H9 (cell line): Measurements from ENCODE around the gene MAD1L1. TPM values are rescaled to one million over a fixed set of nuclear protein-coding genes. Genes with fewer than 3 reads are reported as not detected.

Experiments
- DNase-seq: peaks from one replicate; pipeline ENCODE4 v3.0.0-alpha.2; 2017
- H2AFZ ChIP-seq: one replicate; pipeline ENCODE4 v1.6.1; 2013; ENCODE audit warnings: mild to moderate bottlenecking, low read length, control low read depth, moderate library complexity
- H2AK5ac ChIP-seq: 2 replicates; pipeline ENCODE4 v1.6.1; 2013; ENCODE audit warnings: low read length, control low read depth, mixed read lengths; ENCODE audit not compliant: insufficient read length
- H2BK120ac ChIP-seq: one replicate; pipeline ENCODE4 v1.6.1; 2013; ENCODE audit warnings: low read depth, mild to moderate bottlenecking, low read length, control low read depth, inconsistent platforms; ENCODE audit not compliant: poor library complexity, severe bottlenecking
- H2BK12ac ChIP-seq: 2 replicates; pipeline ENCODE4 v1.6.1; 2013; ENCODE audit warnings: low read length, control low read depth, mixed read lengths, low read depth; ENCODE audit not compliant: insufficient read length
- H2BK15ac ChIP-seq: 2 replicates; pipeline ENCODE4 v1.6.1; 2013; ENCODE audit warnings: low read depth, low read length, control low read depth
- H2BK20ac ChIP-seq: one replicate; pipeline ENCODE4 v1.6.1; 2013; ENCODE audit warnings: low read depth, mild to moderate bottlenecking, low read length, control low read depth, inconsistent platforms; ENCODE audit not compliant: poor library complexity, severe bottlenecking
- H2BK5ac ChIP-seq: 2 replicates; pipeline ENCODE4 v1.6.1; 2013; ENCODE audit warnings: low read length, control low read depth, mixed read lengths; ENCODE audit not compliant: insufficient read length
- H3K14ac ChIP-seq: 2 replicates; pipeline ENCODE4 v1.6.1; 2013; ENCODE audit warnings: low read length, control low read depth; ENCODE audit not compliant: insufficient read depth
- H3K18ac ChIP-seq: 2 replicates; pipeline ENCODE4 v1.6.1; 2013; ENCODE audit warnings: low read depth, mild to moderate bottlenecking, mixed read lengths, low read length, control low read depth; ENCODE audit not compliant: insufficient read length
- H3K23ac ChIP-seq: 2 replicates; pipeline ENCODE4 v1.6.1; 2013; ENCODE audit warnings: low read length, control low read depth, mixed read lengths, low read depth; ENCODE audit not compliant: insufficient read length
- H3K23me2 ChIP-seq: 2 replicates; pipeline ENCODE4 v1.6.1; 2013; ENCODE audit warnings: low read depth, mild to moderate bottlenecking, mixed read lengths, low read length, control low read depth; ENCODE audit not compliant: insufficient read length, poor library complexity, severe bottlenecking
- H3K27ac ChIP-seq: 2 replicates; pipeline ENCODE4 v1.5.1; 2013; ENCODE audit warnings: low read length, control low read depth, mixed read lengths, low read depth; ENCODE audit not compliant: insufficient read length
- H3K27me3 ChIP-seq: 2 replicates; pipeline ENCODE4 v1.6.1; 2013; ENCODE audit warnings: low read length, control low read depth, inconsistent platforms; ENCODE audit not compliant: insufficient read depth
- H3K4ac ChIP-seq: 2 replicates; pipeline ENCODE4 v1.6.1; 2013; ENCODE audit warnings: low read depth, mild to moderate bottlenecking, control low read depth, inconsistent platforms, low read length, moderate library complexity
- H3K4me1 ChIP-seq: 2 replicates; pipeline ENCODE4 v1.6.1; 2013; ENCODE audit warnings: low read length, control low read depth, inconsistent platforms; ENCODE audit not compliant: insufficient read depth
- H3K4me2 ChIP-seq: 2 replicates; pipeline ENCODE4 v1.6.1; 2013; ENCODE audit warnings: low read length, control low read depth, mixed read lengths; ENCODE audit not compliant: insufficient read length, insufficient read depth
- H3K56ac ChIP-seq: 2 replicates; pipeline ENCODE4 v1.6.1; 2013; ENCODE audit warnings: low read depth, mild to moderate bottlenecking, mixed read lengths, low read length, control low read depth; ENCODE audit not compliant: insufficient read length
- H3K79me1 ChIP-seq: 2 replicates; pipeline ENCODE4 v1.6.1; 2013; ENCODE audit warnings: low read depth, mild to moderate bottlenecking, moderate library complexity, low read length, control low read depth, inconsistent platforms; ENCODE audit not compliant: insufficient read depth, poor library complexity, severe bottlenecking
- H3K79me2 ChIP-seq: 2 replicates; pipeline ENCODE4 v1.6.1; 2013; ENCODE audit warnings: low read length, control low read depth, inconsistent platforms; ENCODE audit not compliant: insufficient read depth
- H3K9ac ChIP-seq: 2 replicates; pipeline ENCODE4 v1.6.1; 2013; ENCODE audit warnings: low read length, control low read depth, mixed read lengths; ENCODE audit not compliant: insufficient read length; ENCODE audit errors: extremely low read depth
- H3K9me3 ChIP-seq: one replicate; pipeline ENCODE4 v1.6.1; 2013; ENCODE audit warnings: low read depth, low read length, inconsistent platforms; ENCODE audit not compliant: control insufficient read depth
- H3T11ph ChIP-seq: one replicate; pipeline ENCODE4 v1.6.1; 2013; ENCODE audit warnings: mild to moderate bottlenecking, low read length, control low read depth, inconsistent platforms
- H4K20me1 ChIP-seq: one replicate; pipeline ENCODE4 v1.6.1; 2013; ENCODE audit not compliant: control insufficient read depth, insufficient read length, insufficient read depth
- H4K5ac ChIP-seq: 2 replicates; pipeline ENCODE4 v1.6.1; 2013; ENCODE audit warnings: low read depth, mild to moderate bottlenecking, mixed read lengths, low read length, control low read depth; ENCODE audit not compliant: insufficient read length
- H4K8ac ChIP-seq: replicated peaks from 2 replicates; pipeline ENCODE4 v1.6.1; 2013; ENCODE audit warnings: low read length, control low read depth, mixed read lengths, low read depth; ENCODE audit not compliant: insufficient read length
- H4K91ac ChIP-seq: 2 replicates; pipeline ENCODE4 v1.6.1; 2013; ENCODE audit warnings: low read depth, mild to moderate bottlenecking, moderate library complexity, mixed read lengths, low read length, control low read depth; ENCODE audit not compliant: insufficient read length
- H3K27ac Mint-ChIP-seq, 3 experiments: 2 replicates in 2 of 3; 3 replicates in 1 of 3; pipeline ENCODE4 v1.8.0; 2020 to 2021; ENCODE audit warnings: mixed read lengths in 3 of 3, mild to moderate bottlenecking in 1 of 3, moderate library complexity in 1 of 3
- H3K27me3 Mint-ChIP-seq: 2 replicates; pipeline ENCODE4 v1.8.0; 2021; ENCODE audit warnings: low read depth, mild to moderate bottlenecking, moderate library complexity, mixed read lengths
- H3K36me3 Mint-ChIP-seq, 3 experiments: 2 replicates in 2 of 3; 3 replicates in 1 of 3; pipeline ENCODE4 v1.8.0; 2020 to 2021; ENCODE audit warnings: low read depth in 3 of 3, mixed read lengths in 3 of 3; ENCODE audit not compliant: insufficient read depth in 1 of 3
- H3K4me1 Mint-ChIP-seq, 2 experiments: 2 replicates each; pipeline ENCODE4 v1.8.0; 2020; ENCODE audit warnings: mixed read lengths in 2 of 2
- H3K4me3 Mint-ChIP-seq, 2 experiments: 2 replicates in 1 of 2; 3 replicates in 1 of 2; pipeline ENCODE4 v1.8.0; 2020 to 2021; ENCODE audit warnings: mild to moderate bottlenecking in 2 of 2, mixed read lengths in 2 of 2, moderate library complexity in 1 of 2
- H3K9me3 Mint-ChIP-seq, 2 experiments: 2 replicates in 1 of 2; 3 replicates in 1 of 2; pipeline ENCODE4 v1.8.0; 2020; ENCODE audit warnings: mild to moderate bottlenecking in 2 of 2, mixed read lengths in 2 of 2, moderate library complexity in 1 of 2
- CTCF ChIP-seq: fragments of 200-600 bp; sonication (generic); conservative IDR thresholded peaks from 3 replicates; pipeline ENCODE4 v1.8.0; 2021; ENCODE audit warnings: antibody characterized with exemption, mild to moderate bottlenecking
- WGBS: extraction: QIAGEN DNeasy Blood & Tissue Kit; methylation state at CpG from one replicate; pipeline ENCODE4 v1.1.7; 2013; ENCODE audit warnings: missing lambda C conversion rate, low lambda C conversion rate, mixed read lengths; ENCODE audit not compliant: insufficient read length; ENCODE audit errors: extremely low coverage; 5-methylcytosine and 5-hydroxymethylcytosine counted together
- total RNA-seq: library from RNA; stranded (reverse); gene quantifications from 2 replicates; pipeline ENCODE4 v1.2.1, GENCODE V29; 2021

The MAD1L1 gene
- total RNA-seq, 1 experiment from 2014 or later: 39.0 TPM

- Histone ChIP-seq H4K5ac (no peak overlapping the region), H2BK20ac (no peak overlapping the region), H4K8ac (no peak overlapping the region), H2BK15ac (no peak overlapping the region), H3K4ac (no peak overlapping the region), H3K23ac (no peak overlapping the region), H3K27ac (no peak overlapping the region), H3K9ac (no peak overlapping the region), H3K79me1 (no peaks in the 10 kb centered on the region), H3T11ph (no peak overlapping the region), H3K18ac (no peak overlapping the region), H3K27me3 (no peaks in the 10 kb centered on the region), H2BK5ac (no peak overlapping the region), H4K91ac (no peak overlapping the region), H3K23me2 (no peaks in the 10 kb centered on the region), H2AK5ac (no peak overlapping the region), H2BK12ac (no peak overlapping the region), H2AFZ (no peak overlapping the region), H3K4me2 (no peak overlapping the region), H3K9me3 (no peaks in the 10 kb centered on the region), H2BK120ac (no peak overlapping the region), H4K20me1 (no peaks in the 10 kb centered on the region), H3K56ac (no peak overlapping the region), H3K14ac (no peak overlapping the region), H3K4me1 (no peaks in the 10 kb centered on the region), H3K79me2 (no peaks in the 10 kb centered on the region)
- Mint-ChIP-seq H3K27me3 (no peaks in the 10 kb centered on the region), H3K4me1 (no peaks in the 10 kb centered on the region; a peak in 1 of 4 replicates), H3K9me3 (no peaks in the 10 kb centered on the region), H3K4me3 (no peak overlapping the region; a peak in 1 of 5 replicates), H3K27ac (peak overlapping the region; percentile 74 to 85 (median 80); a peak in 5 of 7 replicates), H3K36me3 (peaks cover 7 to 24% (median 12%) of the 10 kb centered on the region in 3 experiments)
- no peak for TF ChIP-seq CTCF
- WGBS: no CpG with 5 or more reads among the region's 29 CpGs
- DNase-seq: no peak
Observed at GRCh38 chr7:2129323-2130095, 103.2 kb downstream of the MAD1L1 start.
